T-helper 9 cell (primary cell): Measurements from ENCODE around the gene PRSS22.

Experiments used
- DNase-seq: peaks from one replicate; pipeline ENCODE4 v3.0.0-alpha.2; 2020
- total RNA-seq, 2 donors: gene quantifications; one replicate each; lab custom pipeline; 2026; lab: John Stamatoyannopoulos, UW

The PRSS22 gene
- 0.24 to 0.42 reads per million in 2 donors for total RNA-seq

DNA sequence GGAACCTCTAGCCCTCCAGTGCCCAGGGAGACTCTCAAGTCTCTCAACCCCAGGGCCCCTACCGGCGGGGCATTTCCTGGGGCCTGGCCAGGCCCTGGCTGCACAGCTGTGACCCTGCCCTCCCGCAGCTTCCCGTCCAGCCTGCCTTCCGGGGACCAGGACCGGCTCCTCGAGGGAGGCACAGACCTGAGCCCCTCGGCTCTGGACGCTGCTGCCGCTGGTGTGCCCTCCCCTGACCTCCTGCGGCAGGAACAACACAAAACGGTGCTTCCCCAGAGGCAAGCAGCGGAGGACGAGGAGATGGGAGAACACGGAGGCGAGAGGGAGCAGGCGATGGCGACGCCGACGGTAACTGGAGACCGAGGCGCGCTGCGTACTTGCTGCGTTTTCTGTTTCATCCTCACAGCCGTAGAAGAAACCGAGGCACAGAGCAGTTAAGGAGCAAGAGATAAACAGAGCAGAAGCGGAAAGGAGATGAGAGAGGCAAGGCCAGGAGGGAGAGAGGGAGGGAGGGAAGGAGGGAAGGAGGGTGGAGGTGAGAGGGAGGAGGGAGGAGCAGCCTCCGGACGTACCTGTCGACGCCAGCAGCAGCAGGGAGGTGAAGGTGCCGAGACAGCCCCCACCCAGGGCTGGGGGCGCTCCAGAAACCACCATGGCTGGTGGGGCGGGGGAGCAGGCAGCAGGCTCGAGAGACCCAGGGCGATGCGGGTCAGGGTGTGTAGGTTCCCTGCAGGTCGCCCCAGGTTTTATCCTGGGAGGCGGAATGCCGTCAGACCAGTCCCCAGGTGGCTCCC is at the start of gene PRSS22:
TSS of gene PRSS22 (minus strand) at position 720 of the 794 bp plus-strand sequence. CDS start at position 654, 66 bp downstream.
- DNase-seq = no peak

GRCh38 chr16:2907084-2907753 is 49.2 kb upstream of the PRSS22 start:
- DNase-seq = peak; percentile 30

GRCh38 chr16:2905988-2906387 is 48.0 kb upstream of the PRSS22 start:
- DNase-seq = no peak

DNA sequence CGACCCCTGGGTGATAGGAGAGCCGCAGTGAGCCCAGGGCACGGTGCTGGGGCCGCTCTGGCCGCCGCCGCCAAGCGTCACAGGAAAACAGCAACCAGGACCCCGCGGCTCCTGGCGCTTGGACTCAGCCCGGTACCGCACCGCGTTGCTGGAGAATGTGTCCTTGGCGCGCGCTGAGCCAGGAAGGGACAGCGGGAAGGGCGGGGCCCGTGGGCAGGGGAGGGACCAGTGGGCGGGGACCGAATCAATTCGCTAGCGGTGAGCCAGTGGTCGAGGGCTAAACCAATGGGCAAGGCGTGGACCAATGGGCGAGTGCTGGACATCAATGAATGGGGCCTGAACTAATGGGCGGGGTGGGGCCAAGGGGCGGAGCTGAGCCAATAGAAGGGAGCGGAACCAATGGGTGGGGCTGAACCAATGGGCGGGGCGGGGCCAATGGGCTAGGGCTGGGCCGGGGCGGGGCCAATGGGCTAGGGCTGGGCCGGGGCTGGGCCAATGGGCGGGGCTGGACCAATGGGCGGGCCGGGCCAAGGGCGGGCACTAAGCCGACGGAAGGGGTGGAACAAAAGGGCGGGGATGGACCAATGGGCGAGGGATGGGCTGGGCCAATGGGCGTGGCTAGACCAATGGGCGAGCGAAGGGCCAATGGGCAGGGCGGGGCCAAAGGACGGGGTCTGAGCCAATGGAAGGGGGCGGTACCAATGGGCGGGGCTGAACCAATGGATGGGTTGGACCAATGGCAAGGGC is 47.4 kb upstream of the PRSS22 start:
- peak; percentile 87 for DNase-seq

- DNase-seq = no peak
These were observed 46.9 kb upstream of the PRSS22 start for GRCh38 chr16:2904922-2905240.

GRCh38 chr16:2904100-2904921 is 46.3 kb upstream of the PRSS22 start:
- DNase-seq = peak; percentile 68

DNA sequence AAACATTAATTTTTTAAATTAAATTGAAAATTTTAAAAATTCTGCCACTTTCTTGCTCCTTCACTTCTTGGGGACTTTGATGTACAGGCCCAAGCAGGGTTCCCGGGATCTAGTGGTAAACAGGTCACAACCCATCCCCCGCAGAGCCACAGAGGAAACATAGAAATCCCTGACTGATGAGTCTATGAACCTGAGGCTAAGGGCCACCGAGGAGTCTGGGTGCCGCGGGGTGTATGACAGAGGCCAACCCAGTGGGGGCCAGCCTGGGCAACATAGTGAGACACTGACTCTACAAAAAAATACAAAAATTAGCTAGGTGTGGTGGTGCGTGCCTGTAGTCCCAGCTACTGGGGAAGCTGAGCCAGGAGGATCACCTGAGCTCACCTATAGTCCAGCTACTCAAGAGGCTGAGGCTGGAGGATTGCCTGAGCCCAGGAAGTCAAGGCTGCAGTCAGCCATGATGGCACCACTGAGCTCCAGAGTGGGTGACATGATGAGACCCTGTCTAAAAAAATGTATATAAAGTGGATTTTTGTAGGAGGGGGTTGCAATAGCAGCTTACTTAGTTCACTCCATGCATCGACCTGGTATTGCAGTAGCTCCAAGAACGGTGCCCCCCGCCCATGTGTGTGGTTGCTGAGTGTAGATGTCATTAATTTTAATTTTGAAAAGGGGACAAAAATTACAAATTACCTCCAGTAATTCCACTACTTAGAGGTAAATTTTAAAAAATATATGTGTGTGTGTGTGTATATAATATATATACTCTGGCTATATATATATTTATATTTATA is 44.6 kb upstream of the PRSS22 start:
- DNase-seq = no peak

DNA sequence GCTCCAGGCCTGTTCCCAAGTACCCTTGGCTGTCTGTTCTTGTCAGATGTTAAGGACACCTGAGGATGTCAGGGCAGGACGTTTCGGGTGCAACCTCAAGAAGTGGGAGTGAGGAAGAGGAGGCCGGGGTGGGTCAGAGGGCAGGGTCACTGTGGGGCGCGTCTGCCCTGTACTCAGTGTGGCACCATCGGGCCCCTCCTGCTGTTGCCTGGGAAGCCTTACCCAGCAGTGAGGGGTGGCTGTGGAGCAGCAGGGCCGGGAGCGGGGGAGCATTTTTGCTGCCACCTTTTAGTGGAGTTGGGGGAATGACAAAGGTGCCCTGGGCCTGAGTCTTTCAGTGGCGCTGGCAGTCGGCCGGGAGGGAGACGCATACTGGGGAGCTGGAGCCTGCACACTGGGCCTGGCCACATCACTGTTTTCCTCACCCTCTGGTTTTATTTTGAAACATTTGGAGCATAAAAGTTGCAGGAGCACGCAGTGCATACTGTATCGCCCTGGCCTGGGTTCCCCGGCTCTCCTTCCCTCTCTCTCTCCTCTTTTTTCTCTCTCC is 42.6 kb upstream of the PRSS22 start:
- DNase-seq = no peak

DNA sequence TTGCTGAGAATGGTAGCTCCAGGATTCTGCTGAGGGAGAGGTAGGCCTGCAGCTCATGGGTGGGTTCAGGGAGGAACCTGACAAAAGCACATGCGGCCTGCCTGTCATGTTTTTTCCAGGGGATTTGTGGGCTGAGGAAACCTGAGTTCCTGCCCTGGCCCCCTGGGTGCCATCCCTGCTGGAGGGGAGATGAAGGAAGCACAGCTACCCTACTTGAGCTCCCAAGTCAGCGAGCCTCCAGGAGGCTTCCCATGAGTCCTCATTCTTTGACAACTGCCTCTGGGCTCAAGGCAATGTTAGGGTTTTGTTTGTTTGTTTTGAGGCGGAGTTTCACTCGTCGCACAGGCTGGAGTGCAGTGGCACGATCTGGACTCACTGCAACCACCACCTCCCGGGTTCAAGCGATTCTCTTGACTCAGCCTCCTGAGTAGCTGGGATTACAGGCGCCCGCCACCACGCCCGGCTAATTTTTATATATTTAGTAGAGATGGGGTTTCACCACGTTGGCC is 41.6 kb upstream of the PRSS22 start:
- no peak for DNase-seq

DNA sequence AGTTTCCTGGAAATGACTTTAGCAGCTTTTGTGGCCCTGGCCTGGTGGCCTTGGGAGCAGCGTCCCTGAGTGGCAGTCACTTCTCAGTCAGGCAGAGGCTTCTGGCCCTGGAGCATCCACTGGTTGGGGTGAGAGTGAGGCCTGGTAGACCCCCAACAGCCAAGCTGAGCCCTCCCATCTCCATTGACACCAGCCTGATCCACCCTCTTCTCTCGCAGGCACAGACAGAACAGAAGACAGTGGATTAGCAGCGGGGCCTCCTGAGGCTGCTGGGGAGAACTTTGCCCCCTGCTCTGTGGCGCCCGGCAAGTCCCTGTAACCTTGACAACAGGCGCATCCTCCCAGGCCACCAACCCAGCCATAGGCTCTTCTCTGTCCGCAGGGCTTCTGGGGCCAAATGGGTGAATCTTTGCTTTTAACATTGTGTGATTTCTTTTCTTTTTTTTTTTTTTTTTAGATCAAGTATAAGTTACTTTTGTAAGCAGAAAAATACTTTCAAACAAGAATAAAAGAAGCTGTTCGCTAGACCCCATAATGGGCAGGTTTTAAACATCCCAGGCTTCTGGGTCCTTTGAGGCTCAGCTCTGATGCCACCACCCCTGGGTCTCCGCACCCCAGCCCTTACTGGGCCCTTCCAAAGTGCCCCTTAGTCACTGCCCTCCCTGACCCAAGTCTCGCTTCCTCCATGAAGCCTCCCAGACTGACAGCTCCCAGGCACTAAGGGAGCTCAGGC is 41.0 kb upstream of the PRSS22 start:
- DNase-seq = no peak

- no peak for DNase-seq
These were observed 39.1 kb upstream of the PRSS22 start for GRCh38 chr16:2897110-2897509.

GRCh38 chr16:2896480-2897010 is 38.6 kb upstream of the PRSS22 start:
- DNase-seq = no peak

DNA sequence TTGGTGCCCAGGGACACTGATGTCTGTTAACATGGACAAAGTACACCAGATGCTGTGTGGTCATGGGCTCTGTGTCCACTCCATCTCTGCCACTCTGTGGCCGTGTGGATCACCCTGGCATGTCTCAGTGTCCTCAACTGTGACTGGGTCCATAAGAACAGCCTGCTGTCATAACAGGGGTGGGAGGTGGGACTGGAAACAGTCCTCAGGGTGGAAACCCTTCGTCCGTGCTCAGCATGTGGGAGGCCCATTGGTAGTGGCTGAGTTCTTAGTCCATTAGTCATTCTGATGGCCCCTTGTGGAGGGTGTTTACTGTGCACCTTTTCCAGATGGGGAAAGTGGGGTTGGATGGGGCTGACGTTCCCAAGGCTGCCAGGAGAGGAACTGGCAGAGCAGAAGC is 37.8 kb upstream of the PRSS22 start:
- DNase-seq = no peak

GRCh38 chr16:2894231-2894630 is 36.3 kb upstream of the PRSS22 start:
- no peak for DNase-seq

DNA sequence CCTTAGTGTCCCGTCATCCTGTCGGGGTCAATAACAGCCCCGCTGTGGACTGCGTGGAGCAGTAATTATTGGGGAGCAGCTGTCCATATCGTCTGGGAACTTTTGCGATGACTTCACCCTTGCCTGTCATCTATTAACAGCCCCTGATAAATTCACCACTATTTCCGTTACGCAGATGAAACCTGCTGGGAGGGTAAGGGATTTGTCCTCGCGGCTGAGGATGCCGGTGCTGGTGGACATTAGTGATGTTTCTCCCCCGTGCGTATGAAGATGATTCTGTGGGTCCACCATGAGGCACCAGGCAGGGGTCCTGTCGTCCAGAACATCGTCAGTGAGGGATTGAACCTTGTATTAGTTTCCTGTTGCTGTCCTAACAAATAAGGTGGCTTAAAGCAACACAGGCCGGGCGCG is 26.1 kb upstream of the PRSS22 start:
- DNase-seq = no peak

DNA sequence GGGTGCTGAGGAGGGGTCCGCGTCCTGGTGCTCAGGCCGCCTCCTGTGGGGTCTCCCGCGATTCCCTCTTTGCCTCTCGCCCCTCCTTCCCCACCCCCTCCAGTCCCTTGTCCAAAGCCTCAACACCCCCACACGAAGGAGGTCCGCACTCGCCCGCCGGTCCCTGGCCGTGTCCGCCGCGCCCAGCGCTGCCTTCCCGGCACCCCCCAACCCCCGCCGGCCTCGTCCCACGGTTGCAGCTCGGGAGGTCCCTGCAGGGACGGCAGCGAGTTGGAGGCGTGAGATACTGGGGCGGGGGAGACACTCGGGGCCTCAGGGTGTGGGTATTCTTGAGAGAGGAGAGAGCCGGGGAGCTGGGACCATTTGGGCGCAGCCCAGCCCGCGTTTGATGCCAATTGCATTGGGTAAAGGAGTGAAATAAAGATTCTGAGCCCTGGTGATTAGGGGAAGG is 25.5 kb upstream of the PRSS22 start:
- no peak for DNase-seq

- DNase-seq = peak; percentile 99
These were observed 24.9 kb upstream of the PRSS22 start, which contains the start of gene FLYWCH2 for GRCh38 chr16:2882650-2883457. Gene FLYWCH2 (plus strand): TSS chr16:2883215. CDS start chr16:2896450, 13,235 bp downstream.

- DNase-seq = peak; percentile 29
These were observed 24.0 kb upstream of the PRSS22 start for GRCh38 chr16:2881783-2882649.
